ENCODE results near the gene ZNF385C. TPM values are rescaled to one million over a fixed set of nuclear protein-coding genes. Genes with fewer than 3 reads are reported as not detected.
A peak's percentile ranks its signal among the peaks of the same experiment; 100 is the strongest.
"Not testable (repeated sequence)": the region's sequence is repeated elsewhere in the genome, so short reads cannot be mapped to it uniquely, and the experiment has no call there.

ZNF385C gene, protein sequence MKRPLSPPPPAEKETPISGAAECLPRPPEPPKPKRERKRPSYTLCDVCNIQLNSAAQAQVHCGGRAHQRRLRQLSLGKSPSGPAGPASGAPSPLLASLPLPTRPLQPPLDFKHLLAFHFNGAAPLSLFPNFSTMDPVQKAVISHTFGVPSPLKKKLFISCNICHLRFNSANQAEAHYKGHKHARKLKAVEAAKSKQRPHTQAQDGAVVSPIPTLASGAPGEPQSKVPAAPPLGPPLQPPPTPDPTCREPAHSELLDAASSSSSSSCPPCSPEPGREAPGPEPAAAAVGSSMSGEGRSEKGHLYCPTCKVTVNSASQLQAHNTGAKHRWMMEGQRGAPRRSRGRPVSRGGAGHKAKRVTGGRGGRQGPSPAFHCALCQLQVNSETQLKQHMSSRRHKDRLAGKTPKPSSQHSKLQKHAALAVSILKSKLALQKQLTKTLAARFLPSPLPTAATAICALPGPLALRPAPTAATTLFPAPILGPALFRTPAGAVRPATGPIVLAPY
- total RNA-seq (under 1 TPM in 6 of 9 donors, not detected in 3; 0.14 to 0.38 (median 0.22) TPM), polyA plus RNA-seq (under 1 TPM; 0.06 to 0.11 TPM)
- long read RNA-seq, donor 1: 0 reads
- long read RNA-seq, donor 2: 0 reads
- long read RNA-seq, donor 3: 0 reads

DNA sequence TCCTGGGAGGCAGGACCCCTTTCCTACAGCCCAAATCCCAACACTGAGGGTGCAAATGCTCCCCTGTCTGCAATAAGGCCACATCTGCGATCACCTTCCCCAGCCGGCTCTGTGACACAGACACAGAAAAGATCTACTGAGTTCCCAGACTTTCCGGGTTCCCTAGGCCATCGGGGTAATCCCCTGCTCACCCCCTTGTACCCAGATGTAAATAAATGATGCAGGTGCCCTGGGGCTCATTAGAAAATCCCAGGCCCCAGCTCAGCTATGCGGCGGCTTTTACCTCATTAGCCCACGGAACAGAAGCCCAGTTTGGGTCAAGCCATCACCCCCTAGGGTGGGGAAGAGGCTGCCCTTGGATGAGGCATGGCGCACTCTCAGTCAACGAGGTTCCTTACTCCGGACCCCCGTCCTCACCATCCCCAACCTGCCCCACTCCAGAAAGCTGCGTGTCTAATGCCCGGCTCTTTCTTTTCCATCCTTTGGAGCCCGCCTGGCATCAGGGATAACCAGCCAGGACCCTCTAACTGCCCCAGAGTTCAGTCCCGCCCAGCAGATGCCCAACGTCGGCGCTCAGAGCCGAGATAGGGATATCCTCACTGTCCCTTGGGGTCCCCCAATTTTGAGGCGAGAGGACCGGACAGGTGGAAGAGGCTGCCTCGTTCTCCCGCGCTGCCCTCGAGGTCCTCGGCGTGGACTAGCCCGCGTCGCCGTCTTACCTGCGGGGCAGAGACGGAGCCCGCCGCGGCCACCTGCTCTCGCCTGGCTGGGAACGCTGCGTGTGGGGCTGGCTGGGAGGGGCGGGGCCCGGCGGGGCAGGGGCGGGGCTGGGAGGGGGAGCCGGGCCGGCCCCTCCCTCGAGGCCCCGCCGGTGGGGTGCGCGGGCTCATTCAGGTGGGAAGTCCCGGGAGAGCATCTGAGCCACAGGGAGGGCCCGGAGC is at the start of gene ZNF385C:
Gene ZNF385C (minus strand): TSS at position 783 of the 941 bp plus-strand sequence. CDS start 35,417 bp downstream, outside the sequence.
- Histone ChIP-seq H3K36me3 (peaks cover 0 to 1% (median 0%) of the 10 kb centered on the region in 9 donors), H3K27me3 (peaks cover 9 to 38% (median 23%) of the 10 kb centered on the region in 9 donors), H3K4me1 (peaks cover 0 to 12% (median 4%) of the 10 kb centered on the region in 12 donors), H3K27ac (no peak within 1 kb of the TSS), H3K9me3 (no peaks in the 10 kb centered on the region), H3K4me3 (no peak within 1 kb of the TSS)
- DNase-seq: peak in 1 of 5 donors; percentile 56
- WGBS, 4 donors: 9 to 28% (median 15%) methylated on average over 18 to 52 of the region's 52 CpGs
- intact Hi-C loops (cut with DNase I): no loop called here
- ATAC-seq: no peak
- TF ChIP-seq, protein P1, sequence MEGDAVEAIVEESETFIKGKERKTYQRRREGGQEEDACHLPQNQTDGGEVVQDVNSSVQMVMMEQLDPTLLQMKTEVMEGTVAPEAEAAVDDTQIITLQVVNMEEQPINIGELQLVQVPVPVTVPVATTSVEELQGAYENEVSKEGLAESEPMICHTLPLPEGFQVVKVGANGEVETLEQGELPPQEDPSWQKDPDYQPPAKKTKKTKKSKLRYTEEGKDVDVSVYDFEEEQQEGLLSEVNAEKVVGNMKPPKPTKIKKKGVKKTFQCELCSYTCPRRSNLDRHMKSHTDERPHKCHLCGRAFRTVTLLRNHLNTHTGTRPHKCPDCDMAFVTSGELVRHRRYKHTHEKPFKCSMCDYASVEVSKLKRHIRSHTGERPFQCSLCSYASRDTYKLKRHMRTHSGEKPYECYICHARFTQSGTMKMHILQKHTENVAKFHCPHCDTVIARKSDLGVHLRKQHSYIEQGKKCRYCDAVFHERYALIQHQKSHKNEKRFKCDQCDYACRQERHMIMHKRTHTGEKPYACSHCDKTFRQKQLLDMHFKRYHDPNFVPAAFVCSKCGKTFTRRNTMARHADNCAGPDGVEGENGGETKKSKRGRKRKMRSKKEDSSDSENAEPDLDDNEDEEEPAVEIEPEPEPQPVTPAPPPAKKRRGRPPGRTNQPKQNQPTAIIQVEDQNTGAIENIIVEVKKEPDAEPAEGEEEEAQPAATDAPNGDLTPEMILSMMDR (IDR thresholded peaks at IDR 0.05): no peak
- TF ChIP-seq POLR2A (IDR thresholded peaks at IDR 0.05): no peak

DNA sequence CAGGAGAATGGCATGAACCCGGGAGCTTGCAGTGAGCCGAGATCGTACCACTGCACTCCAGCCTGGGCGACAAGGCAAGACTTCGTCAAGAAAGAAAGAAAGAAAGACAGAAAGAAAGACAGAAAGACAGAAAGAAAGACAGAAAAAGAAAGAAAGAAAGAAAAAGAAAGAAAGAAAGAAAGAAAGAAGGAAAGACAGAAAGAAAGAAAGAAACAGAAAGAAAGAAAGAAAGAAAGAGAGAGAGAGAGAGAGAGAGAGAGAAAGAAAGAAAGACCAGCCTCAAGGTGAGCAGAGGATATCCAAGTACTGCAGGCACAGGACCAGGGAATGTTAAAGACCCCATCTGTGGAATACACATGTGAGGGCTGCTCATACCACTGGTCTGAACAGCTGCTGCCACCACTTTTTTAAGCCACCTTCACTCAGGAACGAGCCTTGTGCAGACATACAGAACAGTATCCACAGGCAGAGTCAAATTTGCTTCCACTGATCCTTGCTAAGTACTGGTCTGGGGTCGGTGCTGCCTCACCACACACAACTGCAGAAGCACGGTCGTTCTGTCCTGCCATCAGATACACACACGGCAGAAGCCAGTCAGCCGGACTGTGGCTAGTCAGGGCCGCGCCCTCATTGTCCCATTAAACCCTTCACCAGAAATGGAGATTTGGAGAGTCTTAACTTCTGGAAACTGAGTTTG is 48.8 kb upstream of the ZNF385C start:
- H3K27me3 ChIP-seq: no peaks in the 10 kb centered on the region
- no peaks in the 10 kb centered on the region for H3K9me3 ChIP-seq
- intact Hi-C loops (cut with DNase I): no loop called here
- ATAC-seq (no peak), DNase-seq (peak in 1 of 5 donors; percentile 45)
- H3K27ac ChIP-seq: no peak overlapping the region
- H3K4me3 ChIP-seq: no peak overlapping the region
- TF ChIP-seq POLR2A (IDR thresholded peaks at IDR 0.05): no peak
- TF ChIP-seq, protein P1 (IDR thresholded peaks at IDR 0.05): no peak
- peaks cover 0 to 58% (median 30%) of the 10 kb centered on the region in 9 donors for H3K36me3 ChIP-seq
- H3K4me1 ChIP-seq: peaks cover 0 to 52% (median 23%) of the 10 kb centered on the region in 12 donors
- WGBS, 4 donors: 85 to 89% (median 88%) methylated on average over 13 of the region's 13 CpGs

DNA sequence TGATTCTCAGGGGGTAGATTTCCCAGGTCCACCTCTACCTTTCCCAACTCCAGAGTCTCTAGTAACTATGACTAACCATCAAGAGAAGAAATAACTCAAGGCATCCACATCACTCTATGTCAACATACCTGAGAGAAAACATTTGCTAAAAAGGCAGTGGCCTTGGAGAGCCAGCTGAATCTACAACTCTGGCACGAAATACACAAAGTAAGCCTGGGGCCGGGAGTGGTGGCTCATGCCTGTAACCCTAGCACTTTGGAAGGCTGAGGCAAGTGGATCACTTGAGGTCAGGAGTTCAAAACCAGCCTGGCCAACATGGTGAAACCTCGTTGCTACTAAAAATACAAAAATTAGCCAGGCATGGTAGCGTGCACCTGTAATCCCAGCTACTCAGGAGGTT is 44.9 kb upstream of the ZNF385C start:
- Histone ChIP-seq H3K36me3 (peaks cover 0 to 52% (median 26%) of the 10 kb centered on the region in 9 donors), H3K4me1 (peaks cover 6 to 68% (median 43%) of the 10 kb centered on the region in 12 donors), H3K27ac (peak overlapping the region in 7 of 12 donors; percentile 41 to 73 (median 56))
- H3K27me3 ChIP-seq; H3K9me3 ChIP-seq; H3K4me3 ChIP-seq; intact Hi-C loops (cut with DNase I); ATAC-seq: not testable (repeated sequence)
- peak in 1 of 5 donors; percentile 7 for DNase-seq
- WGBS, 4 donors: 84 to 94% (median 89%) methylated on average over 4 of the region's 4 CpGs

DNA sequence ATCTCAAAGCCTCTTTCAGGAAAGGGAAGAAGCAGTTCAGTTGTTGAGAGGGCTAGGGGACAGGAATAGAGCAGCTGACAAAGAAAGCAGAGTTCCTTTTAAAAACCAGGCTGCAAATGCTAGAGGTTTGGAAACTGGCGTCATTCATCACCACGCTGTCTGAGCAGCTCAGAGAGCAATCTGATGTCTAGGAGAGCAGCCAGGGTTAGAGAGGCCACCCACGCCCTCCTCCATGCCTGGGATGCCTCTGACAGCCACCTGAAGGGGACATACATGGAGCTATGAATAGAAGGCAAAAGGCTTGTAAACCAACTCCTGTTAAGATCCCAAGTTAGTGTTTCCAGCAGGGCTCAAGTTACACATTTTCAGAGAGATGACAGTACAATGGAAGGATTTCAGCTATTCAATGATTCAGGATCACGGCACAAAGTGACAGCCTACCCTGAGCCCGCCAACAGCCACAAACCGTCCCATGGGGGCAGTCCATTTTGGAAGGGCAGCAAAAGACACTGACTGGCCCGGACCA is 44.2 kb upstream of the ZNF385C start:
- intact Hi-C loops (cut with DNase I): no loop called here
- DNase-seq: peak in 3 of 5 donors; percentile 21 to 61 (median 35)

More for the DNA sequence above, 44.2 kb upstream of the ZNF385C start:
- TF ChIP-seq POLR2A (IDR thresholded peaks at IDR 0.05): no peak
- TF ChIP-seq, protein P1 (IDR thresholded peaks at IDR 0.05): no peak
- no peaks in the 10 kb centered on the region for H3K27me3 ChIP-seq
- no peak overlapping the region for H3K4me3 ChIP-seq
- ATAC-seq: peak; percentile 53 to 84 (median 80)
- H3K4me1 ChIP-seq: peaks cover 6 to 72% (median 47%) of the 10 kb centered on the region in 12 donors
- 41 to 62% (median 45%) methylated on average over 7 of the region's 7 CpGs for WGBS, 4 donors
- H3K9me3 ChIP-seq: no peaks in the 10 kb centered on the region
- H3K27ac ChIP-seq: peak overlapping the region in 9 of 12 donors; percentile 3 to 73 (median 43)
- H3K36me3 ChIP-seq: peaks cover 0 to 48% (median 24%) of the 10 kb centered on the region in 9 donors

Measured in heart left ventricle (tissue), 16 donors.